GM19328 (cell line): ENCODE measurements around the gene ACR.

Source experiments
- ATAC-seq: cut with Tn5 transposase; IDR thresholded peaks from one replicate; pipeline ENCODE4 v1.9.1; 2021; ENCODE audit warnings: mild to moderate bottlenecking, moderate library complexity; ENCODE audit not compliant: unreplicated experiment

The ACR gene

DNA sequence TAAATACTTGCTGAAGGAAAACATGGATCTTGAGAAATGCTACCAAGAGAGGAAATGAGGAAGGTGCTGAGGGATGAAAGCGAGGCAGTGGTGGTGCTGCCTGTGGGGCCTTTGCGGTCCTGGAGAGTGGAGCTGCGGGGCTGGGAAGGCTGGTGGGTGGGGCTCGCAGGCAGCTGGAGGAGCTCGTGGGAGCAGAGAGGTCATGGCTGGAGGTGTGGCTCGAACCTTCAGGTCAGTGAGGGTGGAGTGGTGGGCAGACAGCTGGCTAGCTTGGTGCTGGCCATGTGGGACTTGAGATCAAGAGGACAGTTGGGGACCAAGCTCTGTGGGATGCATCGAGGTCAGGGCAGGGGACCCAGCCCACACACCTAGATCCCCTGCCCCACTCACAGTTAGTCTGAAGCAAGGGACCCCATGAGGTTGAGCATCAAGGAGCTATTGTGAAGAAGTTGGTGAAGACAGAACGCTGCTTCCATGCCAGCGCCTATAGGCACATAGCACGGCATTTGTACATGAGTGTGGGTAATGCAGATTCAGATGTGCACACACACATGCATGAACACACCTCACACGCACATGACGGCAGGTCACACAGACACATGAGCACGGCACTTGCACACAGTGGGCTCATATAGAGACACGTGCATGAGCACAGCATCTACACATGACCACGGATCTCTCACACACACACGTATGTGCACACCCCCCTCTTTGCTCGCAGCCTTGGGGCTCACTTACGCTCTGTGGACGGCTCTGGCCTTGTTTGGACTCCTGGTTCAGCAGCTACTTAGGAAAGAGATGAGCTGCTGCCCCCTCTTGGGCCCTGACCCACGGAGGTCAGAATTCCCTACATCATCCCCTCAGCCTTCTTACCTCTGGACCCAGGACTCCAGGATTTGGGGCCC lies 34.9 kb upstream of the ACR start:
- ATAC-seq = no peak

GRCh38 chr22:50703726-50704509 lies 34.1 kb upstream of the ACR start:
- no peak for ATAC-seq

DNA sequence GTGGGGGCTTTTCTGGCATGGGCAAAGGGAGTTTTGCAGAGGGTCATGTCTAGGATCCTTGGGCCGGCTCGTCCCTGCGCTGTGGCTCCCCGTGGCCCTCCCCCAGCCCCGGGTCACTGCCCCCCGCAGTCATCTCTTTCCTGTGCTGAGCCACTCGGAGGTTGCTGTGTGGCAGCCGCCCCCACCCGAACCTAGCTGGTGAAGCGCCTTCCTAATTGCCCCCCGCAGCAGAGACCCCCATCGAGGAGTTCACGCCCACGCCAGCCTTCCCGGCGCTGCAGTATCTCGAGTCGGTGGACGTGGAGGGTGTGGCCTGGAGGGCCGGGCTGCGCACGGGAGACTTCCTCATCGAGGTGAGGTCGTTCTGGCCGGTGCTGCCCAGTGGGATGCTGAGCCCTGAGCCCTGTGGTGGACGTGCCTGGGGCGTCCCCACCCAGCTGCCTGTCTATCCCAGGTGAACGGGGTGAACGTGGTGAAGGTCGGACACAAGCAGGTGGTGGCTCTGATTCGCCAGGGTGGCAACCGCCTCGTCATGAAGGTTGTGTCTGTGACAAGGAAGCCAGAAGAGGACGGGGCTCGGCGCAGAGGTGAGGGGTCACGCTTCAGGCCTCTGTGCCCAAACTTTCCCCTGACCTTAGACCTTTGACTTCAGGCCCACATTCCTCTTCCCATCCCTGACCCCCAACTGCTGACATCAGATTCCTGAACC lies 33.3 kb upstream of the ACR start:
- no peak for ATAC-seq

GRCh38 chr22:50705219-50705691 lies 32.7 kb upstream of the ACR start:
- ATAC-seq = no peak

DNA sequence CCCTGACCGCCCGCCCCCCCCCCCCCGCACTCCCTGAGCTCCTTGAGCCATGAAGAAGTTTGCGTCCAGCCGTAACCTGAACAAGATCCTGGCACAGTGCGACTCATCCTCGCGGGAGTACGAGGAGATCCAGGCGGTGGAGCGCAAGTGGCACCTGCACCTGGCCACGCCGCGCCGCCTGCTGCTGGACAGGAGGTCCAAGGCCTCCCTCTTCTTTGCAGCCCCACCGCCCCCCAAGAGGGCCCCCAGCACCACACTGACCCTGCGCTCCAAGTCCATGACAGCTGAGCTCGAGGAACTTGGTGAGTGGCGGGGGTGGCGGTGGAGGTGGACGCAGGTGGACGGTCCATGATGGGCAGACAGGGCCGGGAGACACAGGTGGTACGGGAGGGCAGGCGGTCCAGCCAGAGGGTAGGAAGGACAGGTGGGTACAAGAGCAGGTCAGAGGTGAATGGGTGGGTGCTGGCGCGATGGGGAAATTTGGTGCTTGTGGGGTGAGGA lies 32.1 kb upstream of the ACR start:
- no peak for ATAC-seq

- ATAC-seq = no peak
Measured at GRCh38 chr22:50706481-50707125, 31.4 kb upstream of the ACR start.

DNA sequence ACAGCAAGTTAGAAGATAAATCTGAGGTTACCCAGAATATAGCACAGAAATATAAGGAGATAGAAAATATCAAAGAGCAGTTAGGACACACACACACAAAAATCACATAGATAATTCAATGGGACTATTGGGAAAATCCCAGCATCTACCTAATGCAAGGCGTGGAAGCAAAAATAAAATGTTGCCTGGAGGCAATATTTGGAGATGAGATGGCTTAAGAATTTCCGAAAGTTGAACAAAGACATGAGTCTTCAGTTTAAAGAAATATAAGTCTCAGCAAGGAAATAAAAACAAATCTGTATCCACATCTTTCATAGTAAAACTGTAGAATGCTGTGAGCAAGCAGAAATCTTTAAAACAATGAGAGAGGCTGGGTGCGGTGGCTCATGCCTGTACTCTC lies 29.5 kb upstream of the ACR start:
- ATAC-seq = no peak

- no peak for ATAC-seq
Measured at GRCh38 chr22:50708996-50709395, 29.0 kb upstream of the ACR start.

DNA sequence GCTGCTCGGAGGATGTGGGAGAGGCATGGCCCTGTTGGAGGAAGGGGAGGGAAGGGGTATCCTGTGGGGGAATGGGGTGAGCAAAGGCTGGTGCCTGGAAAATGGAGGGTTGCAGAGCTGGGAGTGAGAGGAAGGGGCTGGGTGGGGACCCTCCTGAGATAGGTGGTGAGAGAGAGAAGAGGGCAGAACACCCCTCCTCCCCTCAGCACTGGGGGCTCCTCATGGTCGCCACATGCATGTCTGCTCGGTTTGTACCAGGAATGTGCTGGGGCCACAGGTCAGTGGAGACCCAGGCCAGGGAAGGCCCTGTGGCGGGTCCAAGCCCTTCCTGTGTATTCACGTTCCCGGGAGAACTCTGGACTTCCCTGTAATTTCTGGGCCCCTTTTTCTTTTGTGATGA lies 27.8 kb upstream of the ACR start:
- no peak for ATAC-seq

DNA sequence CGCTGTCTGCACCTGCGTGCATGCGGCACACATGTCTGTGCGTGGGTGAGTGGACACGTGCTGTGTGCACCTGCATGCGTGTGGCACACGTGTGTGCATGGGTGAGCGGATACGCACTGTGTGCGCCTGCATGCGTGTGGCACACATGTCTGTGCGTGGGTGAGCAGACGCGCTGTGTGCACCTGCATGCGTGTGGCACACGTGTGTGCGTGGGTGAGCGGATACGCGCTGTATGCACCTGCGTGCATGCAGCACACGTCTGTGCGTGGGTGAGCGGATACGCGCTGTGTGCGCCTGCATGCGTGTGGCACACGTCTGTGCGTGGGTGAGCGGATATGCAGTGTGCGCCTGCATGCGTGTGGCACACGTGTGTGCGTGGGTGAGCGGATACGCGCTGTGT lies 27.1 kb upstream of the ACR start:
- no peak for ATAC-seq

DNA sequence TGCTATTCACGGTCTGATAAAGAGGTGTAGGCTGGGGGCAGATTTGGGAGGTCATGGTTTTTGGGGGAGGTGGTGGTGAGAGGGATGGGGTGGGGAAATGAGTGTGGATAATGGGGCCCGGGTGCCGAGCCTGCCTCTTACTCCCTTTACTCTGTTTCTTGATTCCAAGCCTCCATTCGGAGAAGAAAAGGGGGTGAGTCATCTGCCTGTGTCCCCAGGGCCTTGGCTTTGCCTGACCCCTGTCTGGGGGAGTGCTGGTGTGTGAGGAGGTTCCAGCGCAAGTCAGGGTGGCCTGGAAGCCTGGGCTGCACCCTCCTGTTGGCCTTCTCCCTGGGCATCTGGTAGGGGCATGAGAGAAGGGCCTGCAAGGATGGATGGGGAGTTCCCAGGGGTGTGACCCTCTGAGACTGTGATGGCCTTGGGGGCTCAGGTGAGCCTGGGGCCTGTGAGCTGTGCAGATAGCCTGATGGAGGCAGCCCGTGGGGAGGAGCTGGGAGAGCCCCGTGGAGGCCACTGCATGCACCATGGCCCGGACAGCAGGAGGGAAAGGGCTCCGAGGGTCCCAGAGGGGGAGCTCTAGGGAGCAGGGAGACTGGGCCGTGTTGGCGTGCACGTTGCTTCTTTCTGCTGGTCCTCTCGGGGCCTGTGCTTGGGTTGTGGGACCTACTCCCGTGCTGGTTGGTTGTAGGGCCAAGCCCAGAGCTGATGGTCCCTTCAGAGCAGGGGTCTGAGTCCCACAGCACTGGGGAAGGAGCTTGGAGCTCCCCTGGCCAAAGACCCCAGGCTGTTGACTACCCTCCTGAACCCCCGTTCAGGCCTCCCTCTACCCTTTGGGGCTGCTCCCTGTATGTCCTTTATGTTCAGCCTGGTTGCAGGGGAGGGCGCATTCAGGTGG lies 26.3 kb upstream of the ACR start:
- no peak for ATAC-seq

GRCh38 chr22:50712341-50713007 lies 25.5 kb upstream of the ACR start:
- ATAC-seq = no peak

GRCh38 chr22:50713008-50713385 lies 25.0 kb upstream of the ACR start:
- no peak for ATAC-seq

DNA sequence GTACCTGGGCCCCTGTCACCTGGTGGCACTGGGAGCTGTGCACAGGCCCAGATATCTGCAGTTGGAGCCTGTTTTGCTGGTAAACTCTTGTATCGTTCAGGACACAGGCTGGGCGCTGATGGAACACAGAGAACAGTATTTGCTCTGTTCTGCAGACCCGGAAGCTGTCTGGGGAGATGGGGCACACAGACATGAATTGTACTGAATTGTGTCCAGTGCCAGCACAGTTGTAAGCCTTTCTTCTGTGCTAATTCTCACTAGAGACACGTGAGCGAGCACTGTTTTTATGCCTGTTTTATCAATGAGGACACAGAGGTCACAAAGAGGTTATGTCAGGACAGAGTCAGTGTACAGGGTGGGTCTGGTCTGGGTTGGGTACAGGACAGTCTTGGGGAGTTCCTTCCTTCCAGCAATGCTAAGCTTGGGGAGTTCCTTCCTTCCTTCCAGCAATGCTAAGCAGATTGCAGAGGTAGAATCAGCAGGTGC lies 24.4 kb upstream of the ACR start:
- no peak for ATAC-seq

DNA sequence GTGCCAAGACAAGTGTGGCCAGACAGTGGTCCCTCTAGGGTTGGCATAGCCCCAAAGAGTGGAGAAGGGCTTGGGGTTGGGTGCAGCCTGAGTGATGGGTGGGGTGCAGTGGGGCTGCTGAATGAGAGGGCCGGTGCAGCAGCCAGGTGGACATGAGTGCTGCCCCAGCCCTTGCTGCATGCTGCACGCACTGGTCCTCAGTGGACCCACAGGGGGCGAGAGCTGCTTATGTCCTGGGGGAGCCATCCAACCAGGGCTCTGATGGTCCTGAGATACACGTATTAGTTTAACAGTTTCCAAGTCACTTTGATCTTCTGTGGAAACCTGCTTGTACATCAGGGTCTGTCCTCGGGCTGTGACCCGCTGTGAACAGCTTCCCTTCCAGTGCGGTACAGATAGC lies 23.9 kb upstream of the ACR start:
- ATAC-seq = no peak

- no peak for ATAC-seq
Measured at GRCh38 chr22:50714631-50715179, 23.3 kb upstream of the ACR start.

GRCh38 chr22:50715250-50715649 lies 22.8 kb upstream of the ACR start:
- ATAC-seq = no peak

- no peak for ATAC-seq
Measured at GRCh38 chr22:50715776-50716175, 22.2 kb upstream of the ACR start.
